Naive thymus-derived CD8-positive, alpha-beta T cell (primary cell): Measurements from ENCODE around the gene ZNF619. TPM values are rescaled to one million over a fixed set of nuclear protein-coding genes. Genes with fewer than 3 reads are reported as not detected.
"Not testable (repeated sequence)": the region's sequence is repeated elsewhere in the genome, so short reads cannot be mapped to it uniquely, and the experiment has no call there.

ENCODE experiments used
- ATAC-seq, 2 donors: fragments of 150-1000 bp; cut with Tn5 transposase in 1 of 2; sonication (Bioruptor Pico), chemical (Tn5 transposase) in 1 of 2; 1 replicate in 1 of 2; 2 replicates in 1 of 2; pipeline ENCODE4 v1.10.0; 2021; ENCODE audit warnings: mild to moderate bottlenecking in 2 of 2, moderate library complexity in 2 of 2
- POLR2A ChIA-PET: fragments of 350-600 bp; sonication (Branson Sonifier 250); formaldehyde crosslinking; loops from one replicate; lab custom pipeline; 2021; ENCODE audit warnings: antibody characterized with exemption; lab: Charles Lee
- DNase-seq, 10 donors: peaks; one replicate each; pipeline versions ENCODE4 v3.0.0 to v3.0.0-alpha.2; 2020 to 2022
- H3K27ac Mint-ChIP-seq, 10 donors: one replicate each; pipeline ENCODE4 v1.8.0; 2020 to 2022; ENCODE audit warnings: mild to moderate bottlenecking in 10 of 10, mixed read lengths in 10 of 10, moderate library complexity in 4 of 10, inconsistent platforms in 1 of 10
- H3K27me3 Mint-ChIP-seq, 5 donors: one replicate each; pipeline ENCODE4 v1.8.0; 2021 to 2022; ENCODE audit warnings: mixed read lengths in 5 of 5
- H3K36me3 Mint-ChIP-seq, 3 donors: one replicate each; pipeline ENCODE4 v1.8.0; 2020 to 2022; ENCODE audit warnings: mixed read lengths in 3 of 3, mild to moderate bottlenecking in 2 of 3, inconsistent platforms in 1 of 3
- H3K4me1 Mint-ChIP-seq, 4 donors: one replicate each; pipeline ENCODE4 v1.8.0; 2021 to 2022; ENCODE audit warnings: mixed read lengths in 4 of 4
- H3K4me3 Mint-ChIP-seq, 10 donors: one replicate each; pipeline ENCODE4 v1.8.0; 2020 to 2022; ENCODE audit warnings: mild to moderate bottlenecking in 10 of 10, mixed read lengths in 10 of 10, moderate library complexity in 6 of 10, inconsistent platforms in 1 of 10
- H3K9me3 Mint-ChIP-seq, 9 donors: one replicate each; pipeline ENCODE4 v1.8.0; 2020 to 2022; ENCODE audit warnings: mixed read lengths in 9 of 9, mild to moderate bottlenecking in 3 of 9, inconsistent platforms in 1 of 9, moderate library complexity in 1 of 9
- polyA plus RNA-seq, 3 donors: library from polyadenylated mRNA; unstranded; fragments of 300-500 nt; fragmentation: Illumina TruSeq; gene quantifications; one replicate each; pipeline ENCODE4 v1.2.3, GENCODE V29; 2021
- total RNA-seq, 8 experiments: library from RNA in 2 of 8; stranded (reverse) in 2 of 8; gene quantifications; one replicate each; pipeline ENCODE4 v1.2.3 and lab custom pipeline; 2021 to 2026

ZNF619 gene
- total and polyA plus RNA-seq, 5 experiments from 2014 or later: 2.3 to 14.2 (median 3.1) TPM

- ATAC-seq (no peak), DNase-seq (no peak)
- H3K4me3 Mint-ChIP-seq: peak overlapping the region in 9 of 10 donors; percentile 50 to 97 (median 90)
- H3K9me3 Mint-ChIP-seq: peaks cover 0 to 8% (median 0%) of the 10 kb centered on the region in 9 donors
- H3K36me3 Mint-ChIP-seq: peaks cover 0 to 26% (median 3%) of the 10 kb centered on the region in 3 donors
- POLR2A ChIA-PET: no interaction called here
- peaks cover 20 to 61% (median 54%) of the 10 kb centered on the region in 4 donors for H3K4me1 Mint-ChIP-seq
- H3K27me3 Mint-ChIP-seq: peaks cover 0 to 1% (median 0%) of the 10 kb centered on the region in 5 donors
- H3K27ac Mint-ChIP-seq: peak overlapping the region in 7 of 10 donors; percentile 11 to 99 (median 96)
Observed at GRCh38 chr3:40455328-40455727, 21.6 kb upstream of the ZNF619 start.

GRCh38 chr3:40456279-40456939 lies 20.5 kb upstream of the ZNF619 start:
- POLR2A ChIA-PET: interaction anchor here (0.6 to 2.7 kb wide), 12 partner anchors 12 to 1557 kb away, joined by 3 to 21 read pairs (median 4); partner anchors contain the start of genes CTNNB1, EIF1B, ZNF619 and ZNF620
- peak overlapping the region; percentile 85 to 99 (median 92) for H3K4me3 Mint-ChIP-seq
- no peak for DNase-seq
- H3K36me3 Mint-ChIP-seq: peaks cover 3 to 34% (median 6%) of the 10 kb centered on the region in 3 donors
- H3K27ac Mint-ChIP-seq: peak overlapping the region; percentile 93 to 100 (median 97)
- peaks cover 0 to 1% (median 0%) of the 10 kb centered on the region in 5 donors for H3K27me3 Mint-ChIP-seq
- peaks cover 20 to 66% (median 56%) of the 10 kb centered on the region in 4 donors for H3K4me1 Mint-ChIP-seq
- ATAC-seq: no peak
- H3K9me3 Mint-ChIP-seq: peaks cover 0 to 8% (median 0%) of the 10 kb centered on the region in 9 donors

GRCh38 chr3:40456940-40457823 lies 19.7 kb upstream of the ZNF619 start, which contains the start of gene RPL14:
RPL14 (plus strand) TSS chr3:40457339; CDS start chr3:40457472, 133 bp downstream.
- Mint-ChIP-seq H3K9me3 (peaks cover 0 to 8% (median 0%) of the 10 kb centered on the region in 9 donors), H3K27me3 (peaks cover 0 to 1% (median 0%) of the 10 kb centered on the region in 5 donors), H3K4me1 (peaks cover 21 to 62% (median 53%) of the 10 kb centered on the region in 4 donors), H3K36me3 (peaks cover 3 to 42% (median 11%) of the 10 kb centered on the region in 3 donors), H3K4me3 (peak within 1 kb of the TSS; percentile 85 to 99 (median 92)), H3K27ac (peak within 1 kb of the TSS; percentile 93 to 100 (median 97))
- DNase-seq: peak; percentile 86 to 97 (median 94)
- POLR2A ChIA-PET: interaction anchor here (0.6 to 2.7 kb wide), 15 partner anchors 9 to 1556 kb away, joined by 3 to 21 read pairs (median 4); partner anchors contain the start of genes CTNNB1, EIF1B, ULK4 and ZNF619
- peak; percentile 68 for ATAC-seq

- DNase-seq: no peak
- Mint-ChIP-seq H3K4me3 (peak overlapping the region; percentile 85 to 99 (median 92)), H3K9me3 (peaks cover 0 to 8% (median 0%) of the 10 kb centered on the region in 9 donors), H3K27me3 (no peaks in the 10 kb centered on the region), H3K4me1 (peaks cover 14 to 54% (median 44%) of the 10 kb centered on the region in 4 donors), H3K36me3 (peaks cover 3 to 54% (median 17%) of the 10 kb centered on the region in 3 donors), H3K27ac (peak overlapping the region; percentile 43 to 98 (median 92))
- ATAC-seq: no peak
- POLR2A ChIA-PET: interaction anchor here (1.9 to 2.7 kb wide), 4 partner anchors 19 to 1555 kb away, joined by 4 to 21 read pairs (median 17); partner anchors contain the start of genes EIF1B, ZNF619 and ZNF621
Observed at GRCh38 chr3:40458473-40458872, 18.4 kb upstream of the ZNF619 start.

- Mint-ChIP-seq H3K4me3 (peak overlapping the region in 2 of 10 donors; percentile 24 to 26), H3K4me1 (peaks cover 27 to 71% (median 55%) of the 10 kb centered on the region in 4 donors), H3K9me3 (peaks cover 0 to 14% (median 0%) of the 10 kb centered on the region in 9 donors), H3K27ac (peak overlapping the region in 3 of 10 donors; percentile 53 to 80 (median 61)), H3K36me3 (peaks cover 3 to 70% (median 21%) of the 10 kb centered on the region in 3 donors)
- ATAC-seq, POLR2A ChIA-PET, H3K27me3 Mint-ChIP-seq, DNase-seq: not testable (repeated sequence)
Observed at GRCh38 chr3:40460481-40460880, 16.4 kb upstream of the ZNF619 start.

GRCh38 chr3:40461161-40461560 lies 15.8 kb upstream of the ZNF619 start:
- H3K4me1 Mint-ChIP-seq: peaks cover 27 to 77% (median 51%) of the 10 kb centered on the region in 4 donors
- POLR2A ChIA-PET: interaction anchor here (0.7 to 0.9 kb wide), 2 partner anchors 16 to 1631 kb away, joined by 3 read pairs; no protein-coding TSS in a partner anchor
- H3K27ac Mint-ChIP-seq: peak overlapping the region in 6 of 10 donors; percentile 4 to 56 (median 44)
- peaks cover 3 to 73% (median 23%) of the 10 kb centered on the region in 3 donors for H3K36me3 Mint-ChIP-seq
- H3K4me3 Mint-ChIP-seq: peak overlapping the region in 1 of 10 donors; percentile 22
- ATAC-seq (no peak), DNase-seq (no peak)
- H3K27me3 Mint-ChIP-seq: no peaks in the 10 kb centered on the region
- H3K9me3 Mint-ChIP-seq: peaks cover 0 to 8% (median 0%) of the 10 kb centered on the region in 9 donors

GRCh38 chr3:40462838-40463237 lies 14.1 kb upstream of the ZNF619 start:
- not testable (repeated sequence) for DNase-seq, H3K9me3 Mint-ChIP-seq, H3K27me3 Mint-ChIP-seq, ATAC-seq, H3K27ac Mint-ChIP-seq
- peak overlapping the region in 1 of 10 donors; percentile 10 for H3K4me3 Mint-ChIP-seq
- H3K4me1 Mint-ChIP-seq: peaks cover 24 to 65% (median 40%) of the 10 kb centered on the region in 4 donors
- POLR2A ChIA-PET: interaction anchor here (1.5 kb wide), 1 partner anchor 15 kb away, joined by 3 read pairs; the partner anchor contains the start of gene ZNF619
- peaks cover 7 to 76% (median 23%) of the 10 kb centered on the region in 3 donors for H3K36me3 Mint-ChIP-seq

GRCh38 chr3:40463579-40463978 lies 13.3 kb upstream of the ZNF619 start:
- ATAC-seq (no peak), DNase-seq (no peak)
- H3K36me3 Mint-ChIP-seq: peaks cover 7 to 71% (median 23%) of the 10 kb centered on the region in 3 donors
- H3K4me1 Mint-ChIP-seq: peaks cover 20 to 57% (median 32%) of the 10 kb centered on the region in 4 donors
- peaks cover 0 to 7% (median 0%) of the 10 kb centered on the region in 9 donors for H3K9me3 Mint-ChIP-seq
- peak overlapping the region in 5 of 10 donors; percentile 13 to 77 (median 63) for H3K27ac Mint-ChIP-seq
- POLR2A ChIA-PET: interaction anchor here (0.6 to 2.4 kb wide), 4 partner anchors 10 to 1165 kb away, joined by 3 to 8 read pairs (median 4); partner anchors contain the start of gene ZNF619
- no peaks in the 10 kb centered on the region for H3K27me3 Mint-ChIP-seq
- H3K4me3 Mint-ChIP-seq: peak overlapping the region in 6 of 10 donors; percentile 11 to 77 (median 32)

- Mint-ChIP-seq H3K9me3 (peaks cover 0 to 7% (median 0%) of the 10 kb centered on the region in 9 donors), H3K36me3 (peaks cover 7 to 62% (median 21%) of the 10 kb centered on the region in 3 donors), H3K4me3 (peak overlapping the region; percentile 1 to 77 (median 50)), H3K27me3 (no peaks in the 10 kb centered on the region), H3K4me1 (peaks cover 20 to 48% (median 28%) of the 10 kb centered on the region in 4 donors), H3K27ac (peak overlapping the region; percentile 64 to 92 (median 76))
- POLR2A ChIA-PET: interaction anchor here (0.6 to 2.4 kb wide), 8 partner anchors 10 to 156 kb away, joined by 3 to 8 read pairs (median 3); partner anchors contain the start of genes EIF1B and ZNF619
- DNase-seq (peak in 8 of 10 donors; percentile 26 to 81 (median 58)), ATAC-seq (peak; percentile 96 to 99)
Observed at GRCh38 chr3:40464339-40465110, 12.4 kb upstream of the ZNF619 start.

- Mint-ChIP-seq H3K4me1 (peaks cover 20 to 45% (median 28%) of the 10 kb centered on the region in 4 donors), H3K9me3 (peaks cover 0 to 7% (median 0%) of the 10 kb centered on the region in 9 donors), H3K27ac (peak overlapping the region in 9 of 10 donors; percentile 9 to 84 (median 66)), H3K4me3 (peak overlapping the region in 4 of 10 donors; percentile 16 to 77 (median 59)), H3K27me3 (no peaks in the 10 kb centered on the region), H3K36me3 (peaks cover 7 to 61% (median 21%) of the 10 kb centered on the region in 3 donors)
- ATAC-seq (no peak), DNase-seq (no peak)
- POLR2A ChIA-PET: interaction anchor here (0.7 to 2.4 kb wide), 5 partner anchors 11 to 20 kb away, joined by 3 to 8 read pairs (median 3); partner anchors contain the start of gene ZNF619
Observed at GRCh38 chr3:40465111-40465407, 11.9 kb upstream of the ZNF619 start.
